ENCODE measurements around the gene TIMP3.

DNA sequence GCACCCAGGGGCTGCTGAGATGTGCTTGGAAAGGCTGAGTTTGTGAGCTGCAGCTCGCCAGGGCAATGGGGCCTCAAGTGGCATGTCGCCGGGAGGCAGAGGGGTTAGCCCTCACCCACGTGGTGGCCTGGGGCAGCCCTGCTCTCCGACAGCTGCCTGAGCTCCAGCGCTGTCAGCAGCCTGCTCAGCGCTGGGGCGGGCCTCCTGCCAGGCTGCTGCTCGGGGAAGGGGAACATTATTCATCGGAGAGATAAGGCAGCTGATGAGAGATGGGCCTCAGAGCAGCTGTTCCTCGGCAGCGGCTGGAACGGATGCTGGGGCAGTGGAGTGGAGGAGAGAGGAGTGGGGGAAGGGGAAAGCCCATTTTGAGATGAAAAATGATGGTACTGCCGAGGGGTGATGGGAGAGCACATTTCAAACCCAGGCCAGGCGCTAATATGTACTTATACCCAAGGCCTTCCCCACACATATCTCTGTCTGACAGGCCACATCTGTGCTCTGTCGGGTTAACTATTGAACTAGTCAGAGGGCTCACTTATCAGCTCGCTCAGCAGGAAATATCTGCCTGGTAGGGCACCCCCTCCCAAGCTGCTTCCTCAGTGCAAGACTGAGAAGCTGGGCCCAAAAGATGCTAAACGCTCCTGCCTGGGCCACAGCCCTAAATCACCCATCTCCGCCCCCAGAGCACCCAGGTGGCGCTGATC lies 79.5 kb downstream of the TIMP3 start:
- TF ChIP-seq EP300 (IDR thresholded peaks at IDR 0.05): no peak
- no peak for TF ChIP-seq POLR2A (IDR thresholded peaks at IDR 0.05)

Data from tibial nerve (tissue), 3 donors.